NCI-H2081 (cell line): Measurements from ENCODE around the gene CYSTM1.
A peak's percentile ranks its signal among the peaks of the same experiment; 100 is the strongest.

Experiments used
- DNase-seq, 2 experiments: peaks; one replicate each; lab custom pipeline; 2025; lab: John Stamatoyannopoulos, UW

The CYSTM1 gene

GRCh38 chr5:140236891-140237598, 62.1 kb downstream of the CYSTM1 start:
- no peak for DNase-seq

DNA sequence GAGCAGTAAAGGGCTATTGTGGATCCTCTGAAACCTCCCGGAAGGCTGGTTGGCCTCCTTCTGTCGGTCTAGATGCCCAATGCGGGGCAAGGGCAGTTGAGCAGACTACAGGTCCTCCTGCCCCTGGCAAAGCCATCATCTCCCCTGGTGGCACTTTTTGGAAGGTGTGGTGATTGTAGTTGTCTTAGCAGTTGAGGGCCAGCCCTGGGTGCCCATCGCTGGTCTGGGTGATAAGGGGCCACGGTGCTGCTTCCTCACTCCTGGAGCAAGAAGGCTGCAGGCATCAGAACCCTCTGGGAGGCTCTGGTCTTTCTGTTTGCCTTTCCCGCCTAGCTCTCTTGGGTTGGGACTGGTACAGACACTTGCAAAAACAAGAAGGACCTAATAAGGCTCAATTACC, 63.8 kb downstream of the CYSTM1 start:
- no peak for DNase-seq

GRCh38 chr5:140239461-140239860, 64.5 kb downstream of the CYSTM1 start:
- no peak for DNase-seq

DNA sequence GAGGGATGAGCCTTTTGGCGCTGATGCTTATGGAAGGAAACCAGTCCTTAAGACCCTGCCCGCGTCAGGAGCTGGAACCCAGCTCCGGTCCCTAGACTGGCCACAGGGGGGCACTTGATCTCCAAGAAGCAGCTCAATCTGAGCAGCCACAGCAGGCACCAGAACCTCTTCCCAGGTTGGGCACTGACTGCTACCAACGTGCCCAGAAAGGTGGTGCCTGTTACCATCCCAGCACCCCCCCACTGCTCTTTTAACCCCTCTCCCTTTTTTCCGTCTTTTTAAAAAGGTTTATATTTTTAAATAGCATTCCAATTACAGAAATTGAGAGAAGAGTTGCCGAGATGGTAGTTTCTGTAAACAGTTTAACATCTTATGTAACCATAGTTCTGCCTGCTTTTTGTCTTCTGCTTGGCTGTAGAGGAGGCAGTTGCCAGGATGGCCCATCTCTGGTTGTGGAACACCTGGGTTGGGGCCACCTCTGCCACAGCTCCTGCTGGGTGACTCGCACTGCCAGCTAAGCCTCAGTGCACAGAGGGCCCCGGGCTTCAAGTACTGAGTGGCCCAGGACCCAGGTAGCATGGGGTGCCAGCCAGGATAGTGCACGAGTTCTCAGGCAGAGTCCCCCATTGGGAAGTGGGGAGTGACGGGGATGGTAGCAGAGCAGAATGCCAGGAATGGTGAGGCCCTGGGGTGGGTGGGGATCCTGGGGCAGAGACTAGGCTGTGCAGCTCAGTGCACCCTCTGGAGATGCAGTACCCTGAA, 65.1 kb downstream of the CYSTM1 start:
- DNase-seq = peak in 1 of 2 experiments; percentile 13

- DNase-seq = peak; percentile 66 to 84
These were observed 66.2 kb downstream of the CYSTM1 start for GRCh38 chr5:140240987-140241706.

DNA sequence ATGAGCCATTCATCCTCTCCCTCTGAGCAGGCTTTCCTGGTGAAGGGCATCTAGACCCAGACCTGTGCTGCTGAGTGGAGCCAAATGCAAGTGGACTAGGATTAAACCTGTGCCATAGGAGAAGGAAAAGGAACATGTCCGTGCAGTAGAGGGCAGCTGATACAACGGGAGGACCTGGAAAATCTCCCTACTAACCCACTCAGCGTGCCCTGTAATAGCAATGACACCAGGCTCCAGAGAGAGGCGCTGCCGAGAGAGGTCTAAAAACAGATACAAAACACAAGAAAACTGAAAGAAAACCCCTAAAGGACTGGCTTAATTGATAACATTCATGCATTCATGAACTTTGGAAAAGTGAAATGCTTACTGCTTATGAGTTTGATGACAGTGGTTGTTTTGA, 67.1 kb downstream of the CYSTM1 start:
- DNase-seq = no peak

DNA sequence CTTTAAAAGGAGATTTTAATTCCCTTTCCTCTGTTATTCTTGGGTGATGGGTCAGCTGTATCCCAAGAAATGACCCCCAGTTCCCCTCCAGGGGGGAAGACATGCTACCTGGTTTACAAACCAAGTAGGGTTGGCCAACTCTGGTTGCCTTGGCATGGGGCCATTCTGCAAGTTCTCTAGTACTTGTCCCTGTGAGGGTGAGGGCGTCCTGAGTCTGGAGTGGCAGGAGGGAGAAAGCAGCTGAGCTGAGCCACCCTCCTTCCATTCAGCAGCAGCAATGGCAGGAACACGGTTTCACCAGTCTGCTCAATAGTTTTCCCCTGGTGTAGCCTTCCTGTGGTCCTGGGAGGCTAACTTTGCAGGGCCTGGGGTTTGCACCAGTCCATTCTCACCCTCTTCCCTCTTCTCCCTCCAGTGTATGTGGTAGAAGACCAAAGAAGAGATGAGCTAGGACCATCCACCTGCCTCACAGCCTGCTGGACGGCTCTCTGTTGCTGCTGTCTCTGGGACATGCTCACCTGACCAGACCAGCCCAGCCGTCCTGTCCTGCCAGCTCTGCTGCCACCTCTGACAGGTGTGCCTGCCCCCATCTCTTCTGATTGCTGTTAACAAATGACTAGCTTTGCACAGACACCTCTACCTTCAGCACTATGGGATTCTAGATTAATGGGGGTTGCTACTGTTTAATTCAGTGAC, 68.0 kb downstream of the CYSTM1 start:
- DNase-seq = no peak

GRCh38 chr5:140243706-140244250, 68.8 kb downstream of the CYSTM1 start:
- DNase-seq = peak; percentile 77 to 93

- DNase-seq = peak; percentile 79 to 80
These were observed 69.6 kb downstream of the CYSTM1 start for GRCh38 chr5:140244525-140245025.

DNA sequence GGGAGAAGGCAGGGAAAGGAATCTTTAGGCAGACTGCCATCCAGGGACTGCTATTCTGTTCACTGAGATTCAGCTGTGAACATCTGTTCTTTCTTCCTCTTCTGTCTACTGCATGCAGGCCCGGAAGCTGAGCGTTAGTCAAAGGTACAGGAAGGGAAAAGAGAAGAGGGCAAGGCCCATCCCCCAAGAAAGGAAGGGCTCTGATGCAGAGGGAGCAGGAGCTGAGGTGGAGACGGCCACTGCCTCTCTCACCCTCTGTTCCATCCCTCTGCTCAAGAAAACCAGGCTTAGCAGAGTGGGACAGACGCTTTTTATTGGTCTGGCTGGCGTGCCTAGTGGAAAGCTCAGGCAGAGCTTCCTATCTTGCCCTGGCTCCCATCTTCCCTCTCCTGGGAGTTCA, 70.4 kb downstream of the CYSTM1 start:
- no peak for DNase-seq

DNA sequence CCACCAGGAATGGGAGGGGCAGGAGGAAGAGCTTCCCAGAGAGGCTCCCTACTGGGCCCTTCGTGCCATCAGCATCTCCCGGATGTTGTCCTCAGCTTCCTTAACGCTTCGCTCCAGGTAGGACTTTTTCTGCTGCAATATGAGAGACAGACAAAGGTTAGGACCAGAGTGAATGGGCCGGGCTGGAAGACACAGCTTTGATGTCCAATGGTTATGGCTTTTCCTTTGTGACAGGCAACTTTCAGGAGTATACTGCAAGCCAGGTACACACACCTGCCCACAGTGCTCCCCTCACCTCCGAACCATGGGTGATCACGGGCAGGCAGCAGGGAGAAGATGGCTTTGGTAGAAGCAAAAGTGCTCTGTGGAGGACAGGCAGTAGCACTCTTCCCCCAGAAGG, 70.9 kb downstream of the CYSTM1 start:
- DNase-seq = no peak

DNA sequence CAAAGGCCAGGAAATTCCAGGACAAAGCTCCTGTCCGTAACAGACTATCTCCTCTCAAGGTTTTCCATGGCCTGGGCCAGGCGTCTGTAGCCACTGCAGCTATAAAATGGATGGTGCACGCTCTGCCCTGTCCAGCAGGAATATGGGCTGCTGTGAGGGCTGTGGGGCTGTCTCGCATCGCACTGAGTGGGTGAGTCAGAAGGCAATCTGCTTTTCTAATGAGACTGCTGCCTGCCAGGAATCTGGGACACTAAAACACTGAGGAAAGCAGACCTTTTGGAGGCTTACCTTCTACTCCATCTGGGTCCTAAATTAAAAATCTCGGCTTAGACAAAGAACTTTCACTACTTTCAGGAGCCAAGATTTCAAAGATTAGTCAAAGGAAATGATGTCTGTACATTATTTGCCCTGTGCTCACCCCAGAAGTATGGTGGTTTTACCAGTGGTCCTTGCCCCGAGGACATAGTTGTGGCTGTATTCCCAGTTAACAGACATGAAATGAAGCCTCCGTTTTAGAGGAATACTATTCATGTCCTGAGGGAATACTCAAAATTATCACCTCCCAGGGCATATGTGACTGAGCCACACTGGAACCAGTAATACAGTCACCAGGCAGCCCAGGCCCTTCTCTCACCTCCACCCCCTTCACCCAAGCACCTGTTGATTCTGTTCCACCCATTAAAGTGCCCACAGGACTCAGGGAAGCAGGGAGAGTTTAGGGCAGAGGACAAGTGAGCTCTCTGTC, 71.6 kb downstream of the CYSTM1 start:
- DNase-seq = no peak

DNA sequence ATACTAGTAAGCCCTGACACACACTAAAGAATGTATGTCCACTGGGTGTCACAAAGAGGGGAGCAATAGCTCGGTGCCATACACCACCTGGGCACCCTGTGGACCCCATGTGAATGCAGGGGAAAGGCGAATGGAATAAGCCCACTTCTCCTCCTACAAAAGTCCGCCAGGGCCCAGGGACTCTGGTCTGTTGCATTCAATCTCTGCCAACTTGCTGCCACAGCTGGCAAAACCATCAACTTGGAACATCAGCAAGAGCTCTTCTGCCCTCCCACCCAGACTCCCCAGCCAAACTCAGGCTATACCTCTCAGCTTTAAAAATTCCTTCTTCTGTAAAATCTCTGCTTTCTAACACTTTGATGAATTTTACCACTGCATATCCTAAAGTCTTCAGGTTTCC, 73.4 kb downstream of the CYSTM1 start:
- no peak for DNase-seq

GRCh38 chr5:140249536-140249935, 74.5 kb downstream of the CYSTM1 start:
- DNase-seq = no peak

- no peak for DNase-seq
These were observed 75.4 kb downstream of the CYSTM1 start for GRCh38 chr5:140250386-140250785.

GRCh38 chr5:140251527-140251973, 76.6 kb downstream of the CYSTM1 start:
- no peak for DNase-seq

DNA sequence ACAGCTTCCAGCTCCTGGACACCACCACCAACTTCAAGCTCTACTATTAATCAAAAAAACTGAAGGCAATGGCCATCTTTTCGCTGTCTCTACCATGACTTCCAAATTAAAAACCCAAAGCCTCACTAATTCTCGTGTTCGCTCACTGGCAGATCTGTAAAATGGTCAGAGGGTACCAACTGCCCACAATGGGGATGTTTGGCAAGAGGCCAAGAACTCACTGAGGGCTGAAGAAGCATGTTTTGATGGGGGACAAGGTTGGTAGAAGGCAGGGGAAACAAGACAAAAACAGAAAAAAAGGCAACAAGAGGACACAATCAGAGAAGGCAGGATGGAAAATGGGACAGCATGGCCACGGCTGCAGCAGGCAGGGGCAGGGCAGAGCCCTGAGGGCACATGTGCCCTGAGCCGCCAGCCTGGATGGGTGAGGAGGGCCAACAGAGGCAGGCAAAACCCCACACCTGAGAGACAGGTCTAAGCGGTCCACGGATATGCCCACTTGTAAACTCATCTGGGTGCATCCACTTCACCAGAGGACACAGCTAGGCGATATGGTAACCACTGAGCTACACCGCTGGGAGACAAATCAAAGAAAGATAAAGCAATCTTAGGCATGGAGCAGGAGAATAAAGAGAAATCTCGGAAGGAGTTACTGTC, 77.6 kb downstream of the CYSTM1 start:
- DNase-seq = no peak

- DNase-seq = no peak
These were observed 79.0 kb downstream of the CYSTM1 start for GRCh38 chr5:140253985-140254384.

DNA sequence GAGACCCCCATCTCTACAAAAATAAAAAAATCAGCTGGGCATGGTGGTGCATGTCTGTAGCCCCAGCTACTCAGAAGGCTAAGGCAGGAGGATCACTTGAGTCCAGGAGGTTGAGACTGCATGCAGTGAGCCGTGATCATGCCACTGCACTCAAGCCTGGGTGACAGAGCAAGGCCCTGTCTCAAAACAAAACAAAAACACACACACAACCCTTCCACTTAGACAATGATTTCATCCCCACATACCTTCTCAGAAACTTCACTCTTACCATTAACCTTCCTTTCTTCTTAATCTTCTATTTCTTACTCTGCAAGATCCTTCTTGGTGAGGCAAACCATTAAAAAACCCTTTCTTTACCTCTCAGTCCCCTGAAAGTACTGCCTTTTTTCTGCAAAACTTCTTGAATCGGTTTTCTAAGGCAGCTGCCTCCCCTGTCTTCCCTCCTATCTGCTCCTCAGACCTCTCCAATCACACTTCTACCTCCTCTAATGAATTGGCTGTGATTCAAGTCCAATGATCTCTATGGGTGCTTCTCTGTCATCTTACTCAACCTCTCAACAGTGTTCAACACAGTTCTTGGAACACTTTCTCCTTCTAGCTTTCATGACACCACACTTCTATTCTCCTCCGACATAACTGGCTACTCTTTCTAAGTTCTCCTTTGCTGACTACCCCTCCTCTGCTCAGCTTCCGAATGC, 80.6 kb downstream of the CYSTM1 start:
- DNase-seq = no peak

GRCh38 chr5:140256726-140257125, 81.7 kb downstream of the CYSTM1 start:
- DNase-seq = no peak
